IPS-18c (cell line): Measurements from ENCODE around the gene BBS9.

Experiments used
- H3K4me3 ChIP-seq: 2 replicates; pipeline ENCODE4 v1.7.0; 2013; ENCODE audit warnings: low read depth, mild to moderate bottlenecking, low read length, moderate library complexity; ENCODE audit not compliant: insufficient read depth
- H3K9me3 ChIP-seq: one replicate; pipeline ENCODE4 v1.6.1; 2013; ENCODE audit warnings: mild to moderate bottlenecking, low read length, moderate library complexity; ENCODE audit not compliant: control insufficient read depth, insufficient read depth

BBS9 gene

GRCh38 chr7:33610918-33611317 is 481.6 kb downstream of the BBS9 start:
- no peaks in the 10 kb centered on the region for H3K9me3 ChIP-seq
- no peak overlapping the region for H3K4me3 ChIP-seq

DNA sequence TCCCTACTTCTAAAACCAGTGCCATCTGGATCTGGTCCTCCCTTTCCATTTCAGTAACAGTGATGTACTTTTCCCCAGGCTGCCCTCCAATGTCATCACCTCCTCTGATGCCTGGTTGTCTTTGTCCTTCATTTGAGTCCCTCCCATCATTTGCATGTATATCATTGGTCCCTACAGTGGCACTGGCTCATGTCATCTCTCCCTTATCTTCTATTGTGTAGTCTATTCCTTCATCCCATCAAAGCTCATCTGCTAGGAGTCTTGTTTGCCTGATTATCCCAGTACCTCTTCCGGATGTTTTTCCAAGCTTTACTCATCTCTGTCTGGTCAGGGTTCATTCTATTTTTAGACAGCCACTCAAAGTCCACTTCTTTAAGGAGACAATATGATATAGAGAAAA is 483.1 kb downstream of the BBS9 start:
- H3K4me3 ChIP-seq = no peak overlapping the region
- H3K9me3 ChIP-seq = no peaks in the 10 kb centered on the region

DNA sequence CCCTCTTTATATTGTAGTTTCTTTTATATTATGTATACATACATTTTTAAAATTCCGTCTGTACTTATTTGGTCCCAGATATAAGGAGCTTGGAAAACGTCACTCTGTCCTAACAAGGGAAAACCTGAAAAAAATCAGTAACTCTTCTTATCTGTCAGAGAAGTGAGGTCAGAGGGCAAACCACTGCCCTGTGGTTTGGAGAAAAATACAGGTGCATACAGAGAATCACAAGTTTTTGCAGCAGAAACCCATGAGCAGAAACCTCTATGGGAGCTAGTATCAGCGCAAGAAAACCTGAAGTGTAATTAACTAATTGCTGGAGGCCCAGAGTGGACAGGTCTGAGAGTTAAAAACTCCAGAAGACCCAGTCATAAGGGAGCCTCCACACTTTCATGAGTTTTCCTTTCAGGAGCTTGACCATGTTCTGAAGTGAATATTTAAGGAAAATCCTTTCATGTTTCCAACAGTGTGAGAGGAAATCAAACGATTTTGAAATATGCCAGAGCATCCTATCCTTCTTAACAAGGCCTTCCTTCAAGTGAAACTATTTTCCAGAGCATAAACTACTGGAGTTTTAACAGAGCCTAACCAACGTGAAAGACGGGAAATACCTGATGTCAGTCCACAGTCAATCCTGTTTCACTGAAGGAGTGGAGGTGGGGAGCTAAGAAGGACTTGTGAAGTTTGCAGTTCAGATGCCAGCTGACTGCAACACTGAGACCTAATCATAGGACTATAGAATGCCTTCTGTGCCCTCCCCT is 485.2 kb downstream of the BBS9 start:
- H3K9me3 ChIP-seq = no peaks in the 10 kb centered on the region
- no peak overlapping the region for H3K4me3 ChIP-seq

DNA sequence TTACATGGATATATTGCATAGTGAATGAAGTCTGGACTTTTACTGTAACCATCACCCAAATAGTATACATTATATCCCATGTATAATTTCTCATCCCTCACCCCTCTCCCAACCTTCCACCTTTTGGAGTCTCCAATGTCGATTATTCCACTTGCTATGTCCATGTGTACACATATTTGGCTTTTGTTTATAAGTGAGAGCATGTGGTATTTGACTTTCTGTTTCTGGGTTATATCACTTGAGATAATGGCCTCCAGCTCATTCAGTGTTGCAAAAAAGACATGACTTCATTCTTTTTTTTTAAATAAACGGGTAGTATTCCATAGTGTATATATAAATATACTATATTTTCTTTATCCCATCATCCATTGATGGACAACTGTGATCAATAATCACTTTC is 487.4 kb downstream of the BBS9 start:
- no peak overlapping the region for H3K4me3 ChIP-seq
- H3K9me3 ChIP-seq = no peaks in the 10 kb centered on the region

DNA sequence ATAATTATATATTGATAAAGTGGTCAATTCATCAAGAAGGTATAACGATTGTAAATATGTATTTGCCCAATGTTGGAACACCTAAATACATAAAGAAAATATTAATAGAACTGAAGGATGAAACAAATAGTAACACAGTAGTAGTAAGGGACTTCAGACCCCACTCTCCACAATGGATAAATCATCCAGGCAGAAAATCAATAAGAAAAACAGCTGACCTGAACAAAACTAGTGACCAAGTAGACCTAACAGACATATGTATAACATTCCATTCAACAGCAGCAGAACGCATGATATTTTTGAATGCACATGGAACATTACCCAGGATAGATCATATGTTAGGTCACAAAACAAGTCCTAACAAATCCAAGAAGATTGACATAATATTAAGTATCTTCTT is 489.9 kb downstream of the BBS9 start:
- H3K9me3 ChIP-seq = no peaks in the 10 kb centered on the region
- H3K4me3 ChIP-seq = no peak overlapping the region

- Histone ChIP-seq H3K9me3 (no peaks in the 10 kb centered on the region), H3K4me3 (no peak overlapping the region)
These were observed 493.9 kb downstream of the BBS9 start for GRCh38 chr7:33623267-33623666.

GRCh38 chr7:33624215-33624614 is 494.9 kb downstream of the BBS9 start:
- H3K4me3 ChIP-seq = no peak overlapping the region
- no peaks in the 10 kb centered on the region for H3K9me3 ChIP-seq

DNA sequence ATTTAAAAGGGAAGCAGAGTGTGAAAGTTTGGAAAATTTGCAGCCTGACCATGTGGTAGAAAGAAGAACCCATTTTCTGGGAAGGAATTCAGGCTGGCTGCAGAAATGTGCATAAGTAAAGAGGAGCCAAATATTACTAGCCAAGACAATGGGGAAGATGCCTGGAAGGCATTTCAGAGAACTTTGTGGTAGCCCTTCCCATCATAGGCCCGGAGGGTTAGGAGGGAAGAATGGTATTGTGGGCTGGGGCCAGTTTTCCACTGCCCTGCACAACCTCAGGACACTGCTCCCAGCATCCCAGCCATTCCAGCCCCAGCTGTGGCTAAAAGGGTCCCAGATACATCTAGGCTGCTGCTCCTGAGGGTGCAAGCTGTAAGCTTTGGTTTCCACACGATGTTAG is 497.5 kb downstream of the BBS9 start:
- H3K9me3 ChIP-seq = no peaks in the 10 kb centered on the region
- H3K4me3 ChIP-seq = no peak overlapping the region

- Histone ChIP-seq H3K9me3 (no peaks in the 10 kb centered on the region), H3K4me3 (no peak overlapping the region)
These were observed 498.4 kb downstream of the BBS9 start for GRCh38 chr7:33627741-33628140.

GRCh38 chr7:33628894-33629293 is 499.5 kb downstream of the BBS9 start:
- no peak overlapping the region for H3K4me3 ChIP-seq
- no peaks in the 10 kb centered on the region for H3K9me3 ChIP-seq

DNA sequence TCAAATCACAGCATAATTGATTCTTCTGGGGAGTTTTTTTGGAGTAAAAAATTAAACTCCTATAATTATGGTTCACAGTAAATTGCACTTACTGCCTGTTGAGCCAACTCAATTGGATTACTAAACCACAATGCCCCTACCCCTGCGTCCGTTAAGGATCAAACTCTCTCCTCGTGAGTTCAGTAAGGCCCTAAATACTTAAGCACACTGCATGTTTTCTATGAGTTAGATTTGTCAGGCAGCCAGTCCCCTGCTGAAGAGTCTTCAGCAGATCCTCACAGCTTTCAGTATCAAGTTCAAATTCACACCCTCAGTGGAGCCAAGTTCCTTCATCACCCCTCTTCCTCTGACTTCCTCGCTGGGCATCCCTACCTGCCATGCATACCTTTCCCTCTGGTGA is 501.0 kb downstream of the BBS9 start:
- Histone ChIP-seq H3K4me3 (no peak overlapping the region), H3K9me3 (no peaks in the 10 kb centered on the region)

GRCh38 chr7:33632322-33632721 is 503.0 kb downstream of the BBS9 start:
- no peak overlapping the region for H3K4me3 ChIP-seq

DNA sequence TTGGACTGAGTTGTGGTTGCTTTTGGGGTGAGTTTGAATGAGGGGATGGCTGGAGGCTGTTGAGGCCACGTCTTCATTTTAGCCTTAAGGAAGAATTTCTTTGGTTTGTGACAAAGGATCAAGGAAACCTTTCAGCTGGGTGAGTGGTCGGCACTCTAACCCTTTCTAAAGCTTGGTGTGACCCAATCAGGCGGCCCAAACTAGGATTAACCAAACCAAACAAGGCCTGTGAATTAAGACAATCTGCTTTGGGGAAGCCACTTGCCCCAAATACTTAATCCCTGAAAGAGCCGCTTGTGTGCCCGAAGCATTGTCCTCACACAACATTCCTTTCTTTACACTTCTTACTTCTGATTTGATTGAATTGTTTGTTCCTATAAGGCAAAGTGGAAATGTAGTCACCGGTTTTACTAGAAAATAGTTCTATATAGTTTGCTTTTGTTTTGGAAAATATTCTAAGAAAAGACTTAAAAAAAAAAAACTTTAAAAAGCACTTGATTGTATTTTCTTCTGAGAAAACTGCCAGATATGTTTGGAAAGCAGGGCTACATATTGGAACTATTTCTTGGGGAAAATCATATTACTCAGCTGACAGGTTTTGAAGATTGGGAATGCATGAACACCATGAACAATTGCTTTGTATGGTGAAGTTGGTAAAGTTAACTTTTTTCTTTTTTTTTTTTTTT is 503.6 kb downstream of the BBS9 start:
- H3K9me3 ChIP-seq = no peaks in the 10 kb centered on the region
- H3K4me3 ChIP-seq = no peak overlapping the region

More at GRCh38 chr7:33632322-33632721, 503.0 kb downstream of the BBS9 start:
- no peaks in the 10 kb centered on the region for H3K9me3 ChIP-seq

- Histone ChIP-seq H3K9me3 (no peaks in the 10 kb centered on the region), H3K4me3 (no peak overlapping the region)
These were observed 505.2 kb downstream of the BBS9 start for GRCh38 chr7:33634606-33635005.

DNA sequence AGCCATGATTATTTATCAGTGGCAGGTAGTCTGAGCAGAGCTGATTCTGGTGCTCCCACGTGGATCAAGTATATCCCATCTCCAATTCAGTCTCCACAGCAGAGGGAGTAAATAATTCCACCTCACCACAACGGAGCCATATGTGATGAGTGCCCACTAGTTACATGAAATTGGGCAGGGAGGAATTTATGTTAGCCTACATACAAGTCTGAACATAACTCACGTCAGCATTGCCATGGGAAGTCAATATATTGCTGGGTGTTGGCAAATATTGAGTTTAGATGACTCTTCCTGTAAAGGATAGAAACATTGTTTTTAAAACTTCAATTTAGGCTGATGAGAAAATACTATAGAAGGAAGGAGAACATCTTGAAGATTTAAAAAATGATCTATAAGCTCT is 507.0 kb downstream of the BBS9 start:
- Histone ChIP-seq H3K4me3 (no peak overlapping the region), H3K9me3 (no peaks in the 10 kb centered on the region)

GRCh38 chr7:33639552-33640197 is 510.3 kb downstream of the BBS9 start:
- H3K9me3 ChIP-seq = no peaks in the 10 kb centered on the region
- H3K4me3 ChIP-seq = no peak overlapping the region

- H3K4me3 ChIP-seq = no peak overlapping the region
- no peaks in the 10 kb centered on the region for H3K9me3 ChIP-seq
These were observed 511.4 kb downstream of the BBS9 start for GRCh38 chr7:33640741-33641140.

DNA sequence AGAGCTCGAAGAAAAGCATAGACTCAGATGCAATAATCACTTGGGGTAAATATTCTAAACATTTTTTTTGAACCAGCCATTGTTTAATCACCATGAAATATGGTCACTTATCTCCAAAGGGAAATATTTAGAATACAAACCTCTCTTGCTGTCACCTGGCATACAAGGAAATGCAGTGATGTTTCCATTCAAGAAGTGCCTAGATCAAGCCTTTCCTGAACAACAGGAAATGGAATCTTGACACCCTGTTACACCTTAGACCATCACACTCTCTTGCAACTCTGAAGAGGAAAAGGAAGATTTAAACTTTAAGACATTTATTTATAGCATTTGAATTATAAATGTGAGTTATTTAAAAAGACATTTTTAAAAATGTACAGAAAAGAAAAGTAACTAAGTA is 512.9 kb downstream of the BBS9 start:
- Histone ChIP-seq H3K9me3 (no peaks in the 10 kb centered on the region), H3K4me3 (no peak overlapping the region)
